HEK293 (cell line): ENCODE measurements around the gene NUDCD2.

Source experiments
- CTCF ChIA-PET: fragments of 350-600 bp; formaldehyde crosslinking; extraction: SDS; loops from one replicate; lab custom pipeline; 2021; ENCODE audit warnings: antibody characterized with exemption; lab: Yijun Ruan, JAX
- POLR2A ChIA-PET: fragments of 300-600 bp; formaldehyde crosslinking; extraction: SDS; loops from one replicate; lab custom pipeline; 2020; ENCODE audit warnings: antibody characterized with exemption, inconsistent platforms; lab: Yijun Ruan, JAX
- H3K27ac ChIP-seq: fragments of 200-500 bp; sonication (Bioruptor generic); 2 replicates; pipeline ENCODE4 v1.5.1; 2014; ENCODE audit warnings: low read depth, low read length, control low read depth, inconsistent platforms; ENCODE audit errors: extremely low read depth
- H3K36me3 ChIP-seq, 2 experiments: fragments of 200-500 bp in 1 of 2; sonication (Bioruptor generic) in 1 of 2; 1 replicate in 1 of 2; 2 replicates in 1 of 2; pipeline ENCODE4 v1.5.1; 2014 to 2017; ENCODE audit warnings: inconsistent platforms in 2 of 2, low read length in 2 of 2; ENCODE audit not compliant: control insufficient read depth in 2 of 2, insufficient read depth in 1 of 2
- H3K4me1 ChIP-seq: fragments of 200-500 bp; sonication (Bioruptor generic); 2 replicates; pipeline ENCODE4 v1.5.1; 2014; ENCODE audit warnings: mild to moderate bottlenecking, low read length, inconsistent platforms; ENCODE audit not compliant: control insufficient read depth, insufficient read depth
- H3K4me3 ChIP-seq: 2 replicates; pipeline ENCODE4 v1.5.1; 2011; ENCODE audit warnings: low read depth, mild to moderate bottlenecking, control low read depth, low read length, moderate library complexity
- H3K9me3 ChIP-seq: fragments of 200-500 bp; sonication (Bioruptor generic); 2 replicates; pipeline ENCODE4 v1.5.1; 2014; ENCODE audit warnings: low read depth, low read length, inconsistent platforms; ENCODE audit not compliant: control insufficient read depth, insufficient read depth
- ATF2 ChIP-seq: fragments of 450-650 bp; formaldehyde crosslinking; IDR thresholded peaks from 2 replicates; pipeline ENCODE4 v1.5.1; 2016; ENCODE audit warnings: missing biosample characterization, missing genetic modification characterization, low read depth
- BCL11B ChIP-seq: fragments of 450-650 bp; formaldehyde crosslinking; IDR thresholded peaks from 2 replicates; pipeline ENCODE4 v1.5.1; 2016; ENCODE audit warnings: low read depth, missing biosample characterization, missing genetic modification characterization
- EGR2 ChIP-seq: fragments of 450-650 bp; formaldehyde crosslinking; IDR thresholded peaks from 2 replicates; pipeline ENCODE4 v1.5.1; 2016; ENCODE audit warnings: low read depth, missing biosample characterization, missing genetic modification characterization
- KLF9 ChIP-seq: fragments of 450-650 bp; formaldehyde crosslinking; IDR thresholded peaks from 2 replicates; pipeline ENCODE4 v1.5.1; 2016; ENCODE audit warnings: missing biosample characterization, missing genetic modification characterization, low read depth
- MEIS1 ChIP-seq: sonication (generic); formaldehyde crosslinking; IDR thresholded peaks from 2 replicates; pipeline ENCODE4 v1.8.1; 2022; ENCODE audit warnings: missing genetic modification reagents, mild to moderate bottlenecking, borderline replicate concordance
- PRDM1 ChIP-seq: fragments of 450-650 bp; formaldehyde crosslinking; IDR thresholded peaks from 2 replicates; pipeline ENCODE4; 2016; ENCODE audit warnings: missing biosample characterization, missing genetic modification characterization
- PRDM6 ChIP-seq: fragments of 450-650 bp; formaldehyde crosslinking; IDR thresholded peaks from 2 replicates; pipeline ENCODE4 v1.5.1; 2017; ENCODE audit warnings: missing biosample characterization, missing genetic modification characterization
- SP3 ChIP-seq: fragments of 450-650 bp; formaldehyde crosslinking; IDR thresholded peaks from 2 replicates; pipeline ENCODE4 v1.5.1; 2016; ENCODE audit warnings: missing biosample characterization, missing genetic modification characterization
- TCF7L2 ChIP-seq: IDR thresholded peaks from 2 replicates; pipeline ENCODE4 v1.6.1; 2011; ENCODE audit warnings: low read depth, mild to moderate bottlenecking, inconsistent platforms, low read length, moderate library complexity, borderline replicate concordance
- ZBTB17 ChIP-seq: fragments of 450-650 bp; formaldehyde crosslinking; IDR thresholded peaks from 2 replicates; pipeline ENCODE4 v1.5.1; 2016; ENCODE audit warnings: missing biosample characterization, missing genetic modification characterization
- ZBTB7A ChIP-seq: fragments of 450-650 bp; formaldehyde crosslinking; IDR thresholded peaks from 2 replicates; pipeline ENCODE4 v1.5.1; 2016; ENCODE audit warnings: low read depth, missing biosample characterization, missing genetic modification characterization
- ZNF132 ChIP-seq: fragments of 450-650 bp; formaldehyde crosslinking; IDR thresholded peaks from 2 replicates; pipeline ENCODE4 v1.5.1; 2017; ENCODE audit warnings: missing biosample characterization, missing genetic modification characterization, borderline replicate concordance
- ZNF202 ChIP-seq: fragments of 450-650 bp; formaldehyde crosslinking; IDR thresholded peaks from 2 replicates; pipeline ENCODE4 v1.5.1; 2016; ENCODE audit warnings: missing biosample characterization, missing genetic modification characterization, borderline replicate concordance
- ZNF211 ChIP-seq: fragments of 450-650 bp; formaldehyde crosslinking; IDR thresholded peaks from 2 replicates; pipeline ENCODE4 v1.5.1; 2016; ENCODE audit warnings: low read depth, missing biosample characterization, missing genetic modification characterization
- ZNF24 ChIP-seq: fragments of 450-650 bp; formaldehyde crosslinking; IDR thresholded peaks from 2 replicates; pipeline ENCODE4 v1.5.1; 2016; ENCODE audit warnings: missing biosample characterization, missing genetic modification characterization
- ZNF350 ChIP-seq: fragments of 450-650 bp; formaldehyde crosslinking; IDR thresholded peaks from 2 replicates; pipeline ENCODE4 v1.5.0; 2017; ENCODE audit warnings: missing biosample characterization, mild to moderate bottlenecking, missing genetic modification characterization
- ZNF433 ChIP-seq: fragments of 450-650 bp; formaldehyde crosslinking; IDR thresholded peaks from 2 replicates; pipeline ENCODE4 v1.5.1; 2016; ENCODE audit warnings: missing biosample characterization, missing genetic modification characterization, low read depth
- ZNF561 ChIP-seq: fragments of 450-650 bp; IDR thresholded peaks from 2 replicates; pipeline ENCODE4 v1.5.1; 2018; ENCODE audit warnings: missing biosample characterization, missing genetic modification characterization, borderline replicate concordance
- ZNF621 ChIP-seq: fragments of 450-650 bp; formaldehyde crosslinking; IDR thresholded peaks from 2 replicates; pipeline ENCODE4 v1.5.1; 2017; ENCODE audit warnings: missing biosample characterization, missing genetic modification characterization
- ZNF624 ChIP-seq: fragments of 450-650 bp; formaldehyde crosslinking; IDR thresholded peaks from 2 replicates; pipeline ENCODE4 v1.5.1; 2017; ENCODE audit warnings: missing biosample characterization, missing genetic modification characterization
- ZNF629 ChIP-seq: fragments of 450-650 bp; formaldehyde crosslinking; IDR thresholded peaks from 2 replicates; pipeline ENCODE4 v1.5.1; 2017; ENCODE audit warnings: missing biosample characterization, missing genetic modification characterization
- ZNF785 ChIP-seq: fragments of 450-650 bp; formaldehyde crosslinking; IDR thresholded peaks from 2 replicates; pipeline ENCODE4 v1.5.1; 2016; ENCODE audit warnings: missing biosample characterization, missing genetic modification characterization
- ZNF830 ChIP-seq: fragments of 450-650 bp; IDR thresholded peaks from 2 replicates; pipeline ENCODE4 v1.5.0; 2018; ENCODE audit warnings: missing biosample characterization, missing genetic modification characterization, low read depth, mild to moderate bottlenecking, moderate library complexity
- TF ChIP-seq, protein P1 (sequence below): fragments of 450-650 bp; formaldehyde crosslinking; IDR thresholded peaks from 2 replicates; pipeline ENCODE4 v1.5.1; 2016; ENCODE audit warnings: missing biosample characterization, missing genetic modification characterization
- TF ChIP-seq, protein P2 (sequence below): fragments of 450-650 bp; formaldehyde crosslinking; IDR thresholded peaks from 2 replicates; pipeline ENCODE4 v1.5.1; 2016; ENCODE audit warnings: missing biosample characterization, missing genetic modification characterization
- TF ChIP-seq, protein P3 (sequence below): fragments of 450-650 bp; formaldehyde crosslinking; IDR thresholded peaks from 2 replicates; pipeline ENCODE4 v1.5.1; 2017; ENCODE audit warnings: missing biosample characterization, missing genetic modification characterization

NUDCD2 gene

DNA sequence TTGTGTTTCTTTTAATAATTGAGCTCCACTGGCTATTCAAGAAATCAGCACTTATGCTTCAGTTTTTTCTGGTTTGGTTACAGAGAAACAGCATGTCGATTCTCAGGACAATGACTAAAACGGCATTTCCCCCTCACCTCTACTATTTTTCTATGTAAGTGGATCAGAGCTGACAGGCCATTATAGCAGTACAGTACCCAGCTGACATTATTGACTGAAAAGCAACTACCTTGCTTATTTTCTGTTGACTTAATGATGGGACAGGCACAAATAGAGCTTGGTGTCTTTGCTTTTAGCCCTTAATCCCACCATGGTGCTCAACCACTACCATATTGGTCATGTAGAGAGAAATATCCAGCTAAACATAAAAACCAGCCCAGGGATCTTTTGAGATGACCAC lies 57.9 kb downstream of the NUDCD2 start:
- Histone ChIP-seq H3K4me1 (no peaks in the 10 kb centered on the region), H3K9me3 (no peaks in the 10 kb centered on the region), H3K27ac (no peak overlapping the region), H3K36me3 (no peaks in the 10 kb centered on the region), H3K4me3 (no peak overlapping the region)
- ChIA-PET CTCF (no interaction called here), POLR2A (no interaction called here)
- no peak for TF ChIP-seq TCF7L2
- no peak for TF ChIP-seq PRDM6
- no peak for TF ChIP-seq ZNF350 (tag by site-specific recombination)
- no peak for TF ChIP-seq ZBTB7A (tag by site-specific recombination)
- TF ChIP-seq ZNF785 (tag by site-specific recombination) = no peak
- no peak for TF ChIP-seq MEIS1 (CRISPR knock-in tag)
- no peak for TF ChIP-seq KLF9 (tag by site-specific recombination)
- no peak for TF ChIP-seq PRDM1 (tag by site-specific recombination)
- TF ChIP-seq ZNF132 (tag by site-specific recombination) = no peak
- no peak for TF ChIP-seq SP3
- TF ChIP-seq, protein P1, sequence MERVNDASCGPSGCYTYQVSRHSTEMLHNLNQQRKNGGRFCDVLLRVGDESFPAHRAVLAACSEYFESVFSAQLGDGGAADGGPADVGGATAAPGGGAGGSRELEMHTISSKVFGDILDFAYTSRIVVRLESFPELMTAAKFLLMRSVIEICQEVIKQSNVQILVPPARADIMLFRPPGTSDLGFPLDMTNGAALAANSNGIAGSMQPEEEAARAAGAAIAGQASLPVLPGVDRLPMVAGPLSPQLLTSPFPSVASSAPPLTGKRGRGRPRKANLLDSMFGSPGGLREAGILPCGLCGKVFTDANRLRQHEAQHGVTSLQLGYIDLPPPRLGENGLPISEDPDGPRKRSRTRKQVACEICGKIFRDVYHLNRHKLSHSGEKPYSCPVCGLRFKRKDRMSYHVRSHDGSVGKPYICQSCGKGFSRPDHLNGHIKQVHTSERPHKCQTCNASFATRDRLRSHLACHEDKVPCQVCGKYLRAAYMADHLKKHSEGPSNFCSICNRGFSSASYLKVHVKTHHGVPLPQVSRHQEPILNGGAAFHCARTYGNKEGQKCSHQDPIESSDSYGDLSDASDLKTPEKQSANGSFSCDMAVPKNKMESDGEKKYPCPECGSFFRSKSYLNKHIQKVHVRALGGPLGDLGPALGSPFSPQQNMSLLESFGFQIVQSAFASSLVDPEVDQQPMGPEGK (tag by site-specific recombination) = no peak

GRCh38 chr5:163401271-163401670 lies 58.6 kb downstream of the NUDCD2 start:
- Histone ChIP-seq H3K4me1 (no peaks in the 10 kb centered on the region), H3K9me3 (no peaks in the 10 kb centered on the region), H3K36me3 (no peaks in the 10 kb centered on the region), H3K4me3 (no peak overlapping the region), H3K27ac (no peak overlapping the region)
- ChIA-PET POLR2A (no interaction called here), CTCF (no interaction called here)
- TF ChIP-seq ZNF561 (no peak), ZNF24 (tag by site-specific recombination) (no peak), ZNF830 (tag by site-specific recombination) (no peak), EGR2 (tag by site-specific recombination) (no peak), BCL11B (no peak), ZNF202 (tag by site-specific recombination) (no peak), ZBTB17 (tag by site-specific recombination) (no peak), ZNF621 (tag by site-specific recombination) (no peak), ZNF433 (tag by site-specific recombination) (no peak), ZNF629 (tag by site-specific recombination) (no peak), SP3 (no peak), ZNF211 (tag by site-specific recombination) (no peak), ZNF350 (tag by site-specific recombination) (no peak), ZNF624 (tag by site-specific recombination) (no peak), ATF2 (no peak)
- TF ChIP-seq, protein P2, sequence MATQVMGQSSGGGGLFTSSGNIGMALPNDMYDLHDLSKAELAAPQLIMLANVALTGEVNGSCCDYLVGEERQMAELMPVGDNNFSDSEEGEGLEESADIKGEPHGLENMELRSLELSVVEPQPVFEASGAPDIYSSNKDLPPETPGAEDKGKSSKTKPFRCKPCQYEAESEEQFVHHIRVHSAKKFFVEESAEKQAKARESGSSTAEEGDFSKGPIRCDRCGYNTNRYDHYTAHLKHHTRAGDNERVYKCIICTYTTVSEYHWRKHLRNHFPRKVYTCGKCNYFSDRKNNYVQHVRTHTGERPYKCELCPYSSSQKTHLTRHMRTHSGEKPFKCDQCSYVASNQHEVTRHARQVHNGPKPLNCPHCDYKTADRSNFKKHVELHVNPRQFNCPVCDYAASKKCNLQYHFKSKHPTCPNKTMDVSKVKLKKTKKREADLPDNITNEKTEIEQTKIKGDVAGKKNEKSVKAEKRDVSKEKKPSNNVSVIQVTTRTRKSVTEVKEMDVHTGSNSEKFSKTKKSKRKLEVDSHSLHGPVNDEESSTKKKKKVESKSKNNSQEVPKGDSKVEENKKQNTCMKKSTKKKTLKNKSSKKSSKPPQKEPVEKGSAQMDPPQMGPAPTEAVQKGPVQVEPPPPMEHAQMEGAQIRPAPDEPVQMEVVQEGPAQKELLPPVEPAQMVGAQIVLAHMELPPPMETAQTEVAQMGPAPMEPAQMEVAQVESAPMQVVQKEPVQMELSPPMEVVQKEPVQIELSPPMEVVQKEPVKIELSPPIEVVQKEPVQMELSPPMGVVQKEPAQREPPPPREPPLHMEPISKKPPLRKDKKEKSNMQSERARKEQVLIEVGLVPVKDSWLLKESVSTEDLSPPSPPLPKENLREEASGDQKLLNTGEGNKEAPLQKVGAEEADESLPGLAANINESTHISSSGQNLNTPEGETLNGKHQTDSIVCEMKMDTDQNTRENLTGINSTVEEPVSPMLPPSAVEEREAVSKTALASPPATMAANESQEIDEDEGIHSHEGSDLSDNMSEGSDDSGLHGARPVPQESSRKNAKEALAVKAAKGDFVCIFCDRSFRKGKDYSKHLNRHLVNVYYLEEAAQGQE (tag by site-specific recombination) = no peak
- TF ChIP-seq, protein P3, sequence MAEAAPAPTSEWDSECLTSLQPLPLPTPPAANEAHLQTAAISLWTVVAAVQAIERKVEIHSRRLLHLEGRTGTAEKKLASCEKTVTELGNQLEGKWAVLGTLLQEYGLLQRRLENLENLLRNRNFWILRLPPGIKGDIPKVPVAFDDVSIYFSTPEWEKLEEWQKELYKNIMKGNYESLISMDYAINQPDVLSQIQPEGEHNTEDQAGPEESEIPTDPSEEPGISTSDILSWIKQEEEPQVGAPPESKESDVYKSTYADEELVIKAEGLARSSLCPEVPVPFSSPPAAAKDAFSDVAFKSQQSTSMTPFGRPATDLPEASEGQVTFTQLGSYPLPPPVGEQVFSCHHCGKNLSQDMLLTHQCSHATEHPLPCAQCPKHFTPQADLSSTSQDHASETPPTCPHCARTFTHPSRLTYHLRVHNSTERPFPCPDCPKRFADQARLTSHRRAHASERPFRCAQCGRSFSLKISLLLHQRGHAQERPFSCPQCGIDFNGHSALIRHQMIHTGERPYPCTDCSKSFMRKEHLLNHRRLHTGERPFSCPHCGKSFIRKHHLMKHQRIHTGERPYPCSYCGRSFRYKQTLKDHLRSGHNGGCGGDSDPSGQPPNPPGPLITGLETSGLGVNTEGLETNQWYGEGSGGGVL = no peak
